ENCODE results near the gene TNFRSF4.

GRCh38 chr1:1176931-1177330, 37.0 kb downstream of the TNFRSF4 start:
- TF ChIP-seq HEYL (CRISPR knock-in tag; IDR thresholded peaks at IDR 0.05) (no peak), POLR2A (IDR thresholded peaks at IDR 0.05; ENCODE audit: low read length) (no peak), CTCF (IDR thresholded peaks at IDR 0.05) (no peak), KDM1A (IDR thresholded peaks at IDR 0.05; ENCODE audit: low read depth) (no peak), POLR2AphosphoS2 (conservative IDR thresholded peaks at IDR 0.05; ENCODE audit: low read length) (no peak), CHD2 (IDR thresholded peaks at IDR 0.05; ENCODE audit: low read length, partially characterized antibody) (no peak)

Measured in A549 (cell line).